Uterus (tissue), 2 donors: ENCODE measurements around the gene MTPN.

Source experiments
- CTCF ChIP-seq, 4 experiments: fragments of 200-600 bp in 2 of 4; fragments of 450-650 bp in 2 of 4; sonication (generic) in 2 of 4; IDR thresholded peaks; one replicate each; pipeline ENCODE4 v1.5.1; 2016 to 2019; ENCODE audit warnings: antibody characterized with exemption in 4 of 4, mild to moderate bottlenecking in 2 of 4, moderate library complexity in 1 of 4
- POLR2A ChIP-seq, 2 donors: fragments of 450-650 bp; IDR thresholded peaks; one replicate each; pipeline ENCODE4 v1.6.1; 2016; ENCODE audit warnings: antibody characterized with exemption in 2 of 2, mild to moderate bottlenecking in 1 of 2, moderate library complexity in 1 of 2

GRCh38 chr7:135990258-135990657, 13.1 kb upstream of the MTPN start:
- no peak for TF ChIP-seq CTCF (IDR thresholded peaks at IDR 0.05)
- no peak for TF ChIP-seq POLR2A (IDR thresholded peaks at IDR 0.05)
